Measurements from ENCODE around the gene POLRMT.
"Not testable (repeated sequence)": the region's sequence is repeated elsewhere in the genome, so short reads cannot be mapped to it uniquely, and the experiment has no call there.

Gene POLRMT

GRCh38 chr19:624433-625109 is 8.8 kb downstream of the POLRMT start:
- DNase-seq = no peak

DNA sequence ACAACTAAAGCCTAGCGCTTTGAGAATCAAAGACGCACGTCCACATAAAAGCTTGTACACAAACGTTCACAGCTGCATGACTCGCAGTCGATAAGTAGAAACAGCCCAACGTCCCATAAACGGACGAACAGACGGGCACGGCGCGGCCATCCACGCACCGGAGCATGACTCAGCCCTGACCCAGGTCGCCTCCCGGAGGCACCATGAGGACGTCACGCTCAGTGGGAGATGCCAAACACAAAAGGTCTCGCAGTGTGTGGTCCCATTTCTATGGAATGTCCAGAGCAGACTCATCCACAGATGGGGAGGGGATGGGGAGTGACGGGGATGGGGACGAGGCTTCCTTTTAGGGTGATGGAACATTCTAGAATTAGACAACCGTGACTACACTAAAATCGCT is 9.4 kb downstream of the POLRMT start:
- no peak for DNase-seq

- DNase-seq = no peak
Observed at GRCh38 chr19:623175-623916, 10.0 kb downstream of the POLRMT start.

DNA sequence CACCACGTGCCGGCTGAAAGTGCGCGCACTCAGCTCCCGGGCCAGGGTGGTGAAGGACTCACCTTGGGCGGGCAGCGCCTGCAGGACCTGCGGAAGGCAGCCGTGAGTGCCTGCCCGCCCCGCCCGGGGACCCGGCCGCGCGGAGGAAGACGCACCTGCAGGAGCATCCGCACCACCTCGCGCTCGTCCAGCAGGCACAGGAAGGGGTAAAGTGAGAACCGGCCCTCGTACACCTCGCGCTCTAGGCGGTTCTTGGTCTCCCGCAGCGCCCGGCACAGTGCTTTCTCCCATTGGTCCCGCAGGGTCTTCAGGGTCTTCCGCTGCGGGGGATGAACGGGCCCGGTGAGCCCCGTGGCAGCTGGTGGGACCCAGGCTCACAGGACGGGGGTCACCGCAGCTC is 10.7 kb downstream of the POLRMT start:
- DNase-seq = no peak

DNA sequence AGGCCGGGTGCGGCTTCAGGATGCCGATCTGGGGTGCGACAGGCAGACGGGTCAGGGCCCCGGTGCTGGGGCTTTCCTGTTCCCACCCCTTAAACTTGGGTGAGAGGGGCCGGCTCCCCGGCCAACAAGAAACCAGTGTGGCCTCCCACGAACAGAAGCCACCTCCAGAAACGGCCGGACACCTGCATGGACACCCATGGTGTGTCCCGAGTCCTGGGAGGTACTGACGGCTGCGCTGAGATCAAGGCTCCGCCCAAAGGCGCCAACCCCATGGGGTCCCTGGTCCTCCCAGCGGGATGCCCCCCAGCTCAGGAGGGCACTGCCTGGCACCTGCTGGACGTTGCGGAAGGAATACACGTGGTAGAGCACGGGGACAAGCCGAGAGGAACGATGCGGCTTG is 11.5 kb downstream of the POLRMT start:
- DNase-seq = no peak

DNA sequence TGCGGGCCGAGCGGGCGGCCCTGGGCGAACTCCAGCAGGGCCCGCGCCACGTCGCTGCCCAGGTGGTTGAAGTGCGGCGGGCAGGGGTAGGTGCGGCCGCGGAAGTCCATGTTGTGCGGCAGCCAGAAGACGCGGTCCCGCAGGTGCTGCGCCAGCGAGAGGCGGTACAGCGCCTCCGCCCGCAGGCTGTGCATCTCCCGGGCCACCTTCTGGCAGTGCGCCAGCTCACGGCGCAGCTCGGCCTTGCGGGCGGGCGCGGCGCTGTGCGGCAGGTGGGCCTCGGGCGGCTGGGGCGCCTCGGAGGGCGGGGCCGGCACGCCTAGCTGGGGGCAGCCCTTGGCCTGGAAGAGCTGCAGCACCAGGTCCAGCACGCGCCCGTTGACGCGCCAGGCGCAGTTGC is 12.1 kb downstream of the POLRMT start:
- not testable (repeated sequence) for DNase-seq

DNA sequence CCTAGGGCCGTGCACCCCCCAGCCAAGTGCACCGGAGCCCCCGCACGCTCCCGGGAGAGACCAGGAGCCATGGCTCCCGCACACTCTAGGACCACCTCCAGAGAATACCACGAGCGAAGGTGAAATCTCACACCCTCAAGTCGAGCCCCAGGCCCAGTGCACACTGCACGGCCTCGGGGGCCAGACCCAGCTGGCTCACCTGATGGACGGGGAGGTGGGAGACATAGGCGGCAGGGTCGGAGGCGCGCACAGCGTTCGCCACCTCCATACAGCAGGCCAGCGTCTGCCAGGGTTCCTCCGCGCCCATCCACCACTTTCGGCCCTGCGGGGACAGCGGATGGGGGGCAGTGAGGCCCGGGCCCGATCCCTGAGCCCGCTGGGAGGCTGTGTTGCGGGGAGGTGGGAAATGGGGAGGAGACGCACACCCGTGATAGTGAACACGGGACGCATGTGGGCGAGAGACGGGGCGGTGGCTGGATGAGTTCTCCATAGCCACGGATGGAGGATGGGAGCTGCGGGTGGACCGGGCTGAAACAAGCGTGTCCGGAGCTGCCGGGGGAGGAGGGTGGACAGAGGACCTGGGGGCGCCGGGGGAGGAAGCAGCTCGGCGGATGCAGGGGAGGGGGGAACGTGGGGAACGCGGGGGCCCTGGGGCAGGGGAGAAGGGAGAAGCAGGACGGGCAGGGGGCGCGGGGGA is 13.0 kb downstream of the POLRMT start:
- no peak for DNase-seq

- no peak for DNase-seq
Observed at GRCh38 chr19:619286-620002, 13.9 kb downstream of the POLRMT start.

DNA sequence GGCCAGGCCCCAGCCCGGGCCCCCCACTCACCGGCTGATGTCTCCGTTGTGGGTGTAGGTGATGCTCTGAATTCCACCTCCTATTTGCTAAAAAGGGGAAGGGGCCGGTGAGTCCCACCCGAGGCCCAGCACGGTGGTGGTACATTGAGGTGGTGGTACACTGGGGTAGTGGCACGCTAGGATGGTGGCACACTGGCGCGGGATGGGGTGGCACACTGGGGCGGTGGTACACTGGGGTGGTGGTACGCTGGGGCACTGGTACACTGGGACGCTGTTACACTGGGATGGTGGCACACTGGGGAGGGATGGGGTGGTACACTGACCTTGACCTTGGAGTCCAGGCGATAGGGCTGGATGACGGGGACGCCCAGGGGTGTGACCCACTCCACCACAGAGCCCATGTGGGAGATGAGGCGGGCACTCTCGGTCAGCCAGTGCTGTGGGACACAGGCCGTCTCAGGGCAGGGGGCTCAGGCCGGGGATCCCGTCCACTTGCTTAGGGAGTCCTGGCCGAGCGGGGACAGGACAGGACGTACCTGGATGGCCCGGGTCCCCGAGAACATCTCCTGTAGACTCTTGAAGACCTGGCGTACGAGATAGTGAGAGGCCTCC is 14.6 kb downstream of the POLRMT start:
- no peak for DNase-seq

DNA sequence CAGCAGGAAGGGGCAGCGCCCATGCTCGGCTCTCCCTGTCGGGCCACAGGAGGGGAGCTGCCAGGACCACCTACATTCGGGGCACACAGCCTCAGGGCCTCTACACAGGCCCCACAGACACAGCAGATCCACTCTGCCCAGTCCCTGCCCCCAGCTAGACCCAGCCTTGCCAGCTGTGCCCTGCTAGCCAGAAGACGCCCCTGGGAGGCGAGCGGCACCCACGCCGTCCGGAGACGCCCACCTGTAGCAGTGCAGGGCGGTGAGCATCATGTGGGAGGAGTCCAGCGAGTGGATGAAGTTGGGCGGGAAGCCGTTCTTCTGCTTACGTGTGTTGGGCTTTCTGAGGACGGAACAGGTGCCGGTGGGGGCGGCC is 15.1 kb downstream of the POLRMT start:
- DNase-seq = no peak

GRCh38 chr19:617551-618246 is 15.6 kb downstream of the POLRMT start:
- no peak for DNase-seq

- DNase-seq = no peak
Observed at GRCh38 chr19:616747-617526, 16.4 kb downstream of the POLRMT start.

GRCh38 chr19:616062-616700 is 17.2 kb downstream of the POLRMT start:
- DNase-seq = no peak

DNA sequence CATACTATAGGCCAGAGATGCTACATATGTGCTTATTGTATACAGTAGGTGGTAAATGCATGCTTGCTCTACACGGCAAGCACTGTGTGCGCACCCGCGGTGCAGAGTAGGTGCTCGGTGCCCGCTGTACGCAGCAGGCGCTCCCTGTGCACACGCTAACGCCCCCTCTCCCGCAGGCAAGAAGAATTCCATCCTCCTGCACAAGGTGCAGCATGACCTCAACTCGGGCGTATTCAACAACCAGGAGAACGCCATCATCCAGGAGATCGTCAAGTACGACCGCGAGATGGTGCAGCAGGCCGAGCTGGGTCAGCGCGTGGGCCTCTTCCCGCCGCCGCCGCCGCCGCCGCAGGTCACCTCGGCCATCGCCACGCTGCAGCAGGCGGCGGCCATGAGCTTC is 17.7 kb downstream of the POLRMT start:
- no peak for DNase-seq

DNA sequence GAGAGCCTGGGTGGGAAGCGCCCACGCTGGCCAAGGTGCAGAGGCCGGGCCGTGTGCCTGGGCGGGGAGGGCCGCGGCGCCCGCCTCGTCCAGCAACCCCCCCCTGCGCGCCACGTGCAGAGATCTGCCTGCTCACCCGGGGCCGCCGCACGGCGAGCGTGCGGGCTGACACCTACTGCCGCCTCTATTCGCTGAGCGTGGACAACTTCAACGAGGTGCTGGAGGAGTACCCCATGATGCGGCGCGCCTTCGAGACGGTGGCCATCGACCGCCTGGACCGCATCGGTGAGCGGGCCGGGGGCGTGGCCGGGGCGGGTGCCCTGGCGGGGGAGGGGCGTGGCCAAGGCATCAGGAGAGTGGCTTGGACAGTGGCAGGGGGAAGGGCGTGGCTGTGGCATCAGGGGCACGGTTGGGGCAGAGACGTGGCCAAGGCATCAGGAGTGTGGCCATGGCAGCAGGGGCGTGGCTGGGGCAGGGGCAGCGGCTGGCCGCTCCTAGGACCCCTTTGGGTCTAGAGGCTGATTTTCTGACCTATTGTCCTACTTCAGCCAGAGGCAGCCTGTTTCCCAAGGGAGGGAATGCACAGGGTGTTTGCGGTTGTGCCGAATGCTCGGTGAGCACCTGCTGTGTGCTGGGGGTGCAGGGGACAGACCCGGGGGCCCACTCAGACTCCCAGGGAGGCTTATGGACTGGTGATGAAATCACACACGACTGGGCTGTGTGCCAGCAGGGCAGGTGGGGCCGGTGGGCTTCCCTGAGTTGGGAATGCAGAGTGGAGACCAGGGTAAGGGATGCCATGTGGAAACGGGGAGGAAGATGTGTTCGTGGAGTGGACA is 19.4 kb downstream of the POLRMT start:
- DNase-seq = no peak

GRCh38 chr19:612941-613340 is 20.4 kb downstream of the POLRMT start:
- no peak for DNase-seq

DNA sequence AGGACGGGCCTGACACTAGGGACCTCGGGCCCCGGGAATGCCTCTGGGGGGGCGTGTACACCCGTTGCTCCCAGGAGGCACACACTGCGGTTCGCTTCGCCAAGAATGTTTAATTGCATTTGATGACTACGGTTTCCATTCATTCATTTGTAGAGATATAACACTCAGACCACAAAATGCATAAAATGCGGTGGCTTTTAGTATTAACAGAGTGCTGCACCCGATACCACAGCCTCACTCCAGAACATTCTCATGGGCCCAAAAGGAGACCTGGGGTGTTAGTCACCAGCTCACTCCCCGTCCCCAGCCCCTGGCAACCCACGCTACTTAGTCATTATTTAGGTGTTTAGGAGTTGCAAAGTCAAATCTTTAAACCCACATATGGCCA is 21.9 kb downstream of the POLRMT start:
- DNase-seq = peak; percentile 64

DNA sequence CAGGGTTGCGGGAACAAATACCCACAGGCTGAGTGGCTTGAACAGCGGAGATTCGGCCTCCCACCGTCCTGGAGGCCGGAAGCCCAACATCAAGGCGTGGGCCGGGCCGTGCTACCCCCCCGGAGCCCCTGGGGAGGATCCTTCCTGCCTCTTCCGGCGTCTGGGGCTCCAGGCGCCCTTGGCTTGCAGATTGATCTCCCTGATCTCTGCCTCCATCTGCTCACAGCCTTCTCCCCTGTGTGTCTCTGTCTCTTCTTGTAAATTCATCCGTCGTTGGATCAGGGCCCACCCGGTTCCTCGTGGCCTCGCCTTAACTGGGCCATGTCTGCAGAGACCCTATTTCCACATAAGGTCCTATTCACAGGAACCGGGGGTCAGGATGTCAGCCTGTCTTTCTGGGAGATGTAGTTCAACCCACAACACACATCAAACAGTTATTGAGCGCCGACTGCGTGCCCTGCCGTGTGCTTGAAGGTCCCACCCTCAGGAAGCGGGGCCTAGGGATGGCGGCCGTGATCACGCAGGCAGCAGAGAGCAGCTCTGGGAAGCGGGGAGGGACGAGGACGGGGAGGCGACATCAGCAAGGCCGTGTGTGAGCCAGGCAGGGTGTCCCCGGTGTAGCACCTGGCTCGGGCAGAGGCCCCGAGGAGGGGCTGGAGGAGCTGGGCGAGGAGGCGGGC is 22.4 kb downstream of the POLRMT start:
- peak; percentile 54 for DNase-seq

DNA sequence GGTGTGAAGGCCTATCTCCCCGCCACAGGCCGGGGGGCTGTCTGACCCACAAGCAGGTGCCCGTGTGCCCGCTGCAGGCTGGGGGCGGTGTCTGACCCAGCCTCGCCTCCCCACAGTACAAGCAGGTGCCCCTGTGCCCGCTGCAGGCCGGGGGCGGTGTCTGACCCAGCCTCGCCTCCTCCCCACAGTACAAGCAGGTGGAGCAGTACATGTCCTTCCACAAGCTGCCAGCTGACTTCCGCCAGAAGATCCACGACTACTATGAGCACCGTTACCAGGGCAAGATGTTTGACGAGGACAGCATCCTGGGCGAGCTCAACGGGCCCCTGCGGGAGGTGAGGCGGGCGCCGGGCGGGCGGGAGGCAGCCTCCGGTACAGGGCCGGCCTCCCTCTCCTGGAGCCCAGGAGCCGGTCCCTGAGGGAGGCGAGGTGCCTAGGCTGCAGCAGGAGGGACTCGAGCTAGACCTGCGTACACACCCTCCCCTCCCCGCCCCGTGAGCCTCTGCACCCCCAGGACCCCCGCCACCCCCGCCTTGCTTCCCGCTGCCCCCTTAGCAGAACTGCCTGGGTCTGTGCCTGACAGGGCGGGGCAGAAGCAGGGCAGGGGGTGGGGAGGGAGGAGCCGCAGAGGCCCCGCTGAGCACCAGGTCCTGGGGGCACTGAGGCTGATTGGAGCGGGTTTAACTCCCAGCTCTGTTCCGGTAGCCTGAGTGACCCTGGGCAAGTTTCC is 23.1 kb downstream of the POLRMT start:
- peak; percentile 26 for DNase-seq

Measured in stimulated activated CD4-positive, alpha-beta T cell treated with anti-CD3 and anti-CD28 coated beads, Interleukin-4, amount 100 ng/mL, for 1 hour (primary cell).